Measurements from ENCODE around the gene FUBP1.

- no peak for TF ChIP-seq CTCF (conservative IDR thresholded peaks at IDR 0.05)
- TF ChIP-seq ZFX (IDR thresholded peaks at IDR 0.05) = no peak
Measured at GRCh38 chr1:77942400-77943140, 36.3 kb downstream of the FUBP1 start.

Measured in C4-2B (cell line).